Epithelial cell of proximal tubule (primary cell): ENCODE measurements around the gene FBN2. TPM values are rescaled to one million over a fixed set of nuclear protein-coding genes. Genes with fewer than 3 reads are reported as not detected.

Source experiments
- DNase-seq: peaks from one replicate; pipeline ENCODE4 v3.0.0-alpha.2; 2011; ENCODE audit warnings: low read depth
- H3K4me3 ChIP-seq: 2 replicates; pipeline ENCODE4 v1.5.1; 2011; ENCODE audit warnings: low read depth, mild to moderate bottlenecking, low read length
- total RNA-seq: library from RNA; depleted of rRNA; stranded (reverse); fragments of >200 nt; gene quantifications from 2 replicates; pipeline ENCODE4 v1.2.3, GENCODE V29; 2015
- TF ChIP-seq, protein P1 (sequence below): conservative IDR thresholded peaks from 2 replicates; pipeline ENCODE4 v1.5.1; 2012; ENCODE audit warnings: low read depth, mild to moderate bottlenecking, low read length

FBN2 gene
- total RNA-seq, 1 donor from 2014 or later, result 7.6 TPM

DNA sequence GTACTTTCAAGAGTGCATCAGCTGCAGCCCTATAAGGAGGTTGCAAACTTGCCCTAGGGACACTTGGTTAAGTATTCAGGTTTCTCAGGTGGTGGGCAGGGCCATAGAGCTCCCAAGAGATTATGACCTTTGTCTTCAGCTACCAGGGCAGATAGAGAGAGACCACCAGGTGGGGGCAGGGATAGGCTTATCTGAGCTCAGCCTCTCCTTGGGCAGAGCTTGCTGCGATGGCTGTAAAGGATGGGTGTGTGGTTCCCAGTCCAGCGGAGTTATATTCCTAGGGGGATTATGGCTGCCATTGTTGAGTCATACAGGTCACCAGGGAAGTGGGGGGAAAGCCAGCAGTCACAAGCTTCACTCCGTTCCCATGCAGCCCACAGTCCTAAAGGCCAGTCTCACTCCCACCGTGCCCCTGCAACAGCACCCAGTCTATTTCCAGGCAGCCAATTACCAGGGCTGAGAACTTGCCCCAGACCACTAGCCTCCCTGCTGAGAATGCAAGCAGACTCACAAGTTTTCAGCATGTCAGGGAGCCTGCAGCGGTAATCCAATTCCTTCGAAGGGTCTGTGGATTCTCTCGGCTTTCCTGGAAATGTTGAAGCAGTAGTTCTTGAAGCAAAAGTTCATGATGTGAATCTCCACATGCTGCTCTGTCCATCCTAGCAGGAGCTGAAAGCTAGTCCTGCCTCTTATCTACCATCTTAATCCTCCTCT lies 303.0 kb downstream of the FBN2 start:
- no peak overlapping the region for H3K4me3 ChIP-seq
- TF ChIP-seq, protein P1, sequence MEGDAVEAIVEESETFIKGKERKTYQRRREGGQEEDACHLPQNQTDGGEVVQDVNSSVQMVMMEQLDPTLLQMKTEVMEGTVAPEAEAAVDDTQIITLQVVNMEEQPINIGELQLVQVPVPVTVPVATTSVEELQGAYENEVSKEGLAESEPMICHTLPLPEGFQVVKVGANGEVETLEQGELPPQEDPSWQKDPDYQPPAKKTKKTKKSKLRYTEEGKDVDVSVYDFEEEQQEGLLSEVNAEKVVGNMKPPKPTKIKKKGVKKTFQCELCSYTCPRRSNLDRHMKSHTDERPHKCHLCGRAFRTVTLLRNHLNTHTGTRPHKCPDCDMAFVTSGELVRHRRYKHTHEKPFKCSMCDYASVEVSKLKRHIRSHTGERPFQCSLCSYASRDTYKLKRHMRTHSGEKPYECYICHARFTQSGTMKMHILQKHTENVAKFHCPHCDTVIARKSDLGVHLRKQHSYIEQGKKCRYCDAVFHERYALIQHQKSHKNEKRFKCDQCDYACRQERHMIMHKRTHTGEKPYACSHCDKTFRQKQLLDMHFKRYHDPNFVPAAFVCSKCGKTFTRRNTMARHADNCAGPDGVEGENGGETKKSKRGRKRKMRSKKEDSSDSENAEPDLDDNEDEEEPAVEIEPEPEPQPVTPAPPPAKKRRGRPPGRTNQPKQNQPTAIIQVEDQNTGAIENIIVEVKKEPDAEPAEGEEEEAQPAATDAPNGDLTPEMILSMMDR, result no peak
- no peak for DNase-seq

DNA sequence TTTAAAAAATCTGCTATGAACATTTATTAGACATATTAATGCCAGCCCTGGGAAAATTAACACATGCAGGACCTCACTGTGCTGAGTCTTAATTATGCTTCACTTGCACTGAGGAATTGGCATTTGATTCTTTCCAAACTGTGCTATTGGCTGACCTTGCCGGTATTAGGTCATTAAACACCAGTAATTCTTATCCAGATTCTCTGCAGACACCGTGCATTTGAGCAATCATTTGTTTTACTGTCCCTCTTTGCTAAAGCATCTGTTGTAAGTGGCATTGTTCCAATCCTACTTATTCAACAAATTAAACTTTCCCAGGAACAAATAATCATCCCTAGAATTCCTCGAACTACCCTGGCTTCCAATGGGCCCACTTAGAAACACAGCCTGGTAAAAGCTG lies 309.5 kb downstream of the FBN2 start:
- no peak overlapping the region for H3K4me3 ChIP-seq
- DNase-seq, result peak; percentile 65
- TF ChIP-seq, protein P1, result no peak

DNA sequence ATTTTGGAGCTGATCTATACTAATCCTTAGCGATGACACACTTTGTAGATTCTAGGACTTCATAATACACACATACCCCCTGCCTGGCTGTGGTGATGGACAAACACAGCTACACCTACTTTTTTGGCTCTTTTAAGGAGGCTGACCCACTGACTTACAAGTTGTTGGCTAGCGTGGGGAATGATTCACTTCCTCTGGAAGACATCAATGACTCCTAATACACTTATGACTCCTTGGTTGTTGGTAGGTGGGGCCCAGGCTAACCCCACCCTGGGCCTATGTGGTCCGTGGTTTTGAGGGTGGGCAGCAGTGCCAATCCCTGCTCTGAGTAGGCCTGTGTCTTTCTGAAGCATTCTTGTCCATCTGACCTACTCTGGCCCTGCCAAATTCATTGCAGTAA lies 310.0 kb downstream of the FBN2 start:
- no peak overlapping the region for H3K4me3 ChIP-seq
- TF ChIP-seq, protein P1, result no peak
- peak; percentile 67 for DNase-seq

DNA sequence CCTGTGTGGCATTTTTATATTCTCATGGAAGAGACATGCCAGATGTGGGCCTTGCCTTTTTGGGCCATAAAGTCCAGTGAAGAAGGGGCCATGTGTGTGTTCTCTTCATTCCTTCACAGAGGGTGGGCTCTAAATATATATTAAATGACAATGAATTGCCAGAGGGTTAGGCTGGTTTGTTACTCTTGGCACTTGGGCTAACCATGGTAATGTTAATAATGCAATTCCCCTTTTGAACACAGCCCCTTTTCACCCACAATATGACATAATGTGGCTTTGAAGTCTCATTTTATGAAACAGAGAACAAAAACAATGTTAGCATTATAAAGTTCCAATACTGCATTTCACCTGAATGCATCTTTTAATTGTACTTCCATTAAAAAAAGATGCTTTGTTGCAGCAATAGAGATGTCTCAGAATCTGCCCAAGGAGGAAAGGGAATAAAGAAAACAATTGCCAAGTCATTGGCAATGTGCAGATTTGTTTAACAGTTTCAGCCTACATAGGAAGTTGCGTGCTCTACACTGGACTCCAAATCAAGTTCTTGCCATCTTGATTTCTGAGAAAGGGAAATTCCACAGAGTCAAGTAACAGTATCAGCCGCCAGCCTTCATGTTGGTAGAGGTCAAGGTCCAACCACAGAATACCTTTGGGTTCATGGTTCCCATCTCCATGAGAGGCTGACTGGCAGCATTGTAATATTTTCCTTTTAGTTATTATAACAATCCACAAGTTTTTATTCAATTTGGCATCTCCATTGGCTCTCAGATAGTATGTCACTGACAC lies 312.6 kb downstream of the FBN2 start:
- DNase-seq, result no peak
- H3K4me3 ChIP-seq, result no peak overlapping the region
- TF ChIP-seq, protein P1, result no peak

DNA sequence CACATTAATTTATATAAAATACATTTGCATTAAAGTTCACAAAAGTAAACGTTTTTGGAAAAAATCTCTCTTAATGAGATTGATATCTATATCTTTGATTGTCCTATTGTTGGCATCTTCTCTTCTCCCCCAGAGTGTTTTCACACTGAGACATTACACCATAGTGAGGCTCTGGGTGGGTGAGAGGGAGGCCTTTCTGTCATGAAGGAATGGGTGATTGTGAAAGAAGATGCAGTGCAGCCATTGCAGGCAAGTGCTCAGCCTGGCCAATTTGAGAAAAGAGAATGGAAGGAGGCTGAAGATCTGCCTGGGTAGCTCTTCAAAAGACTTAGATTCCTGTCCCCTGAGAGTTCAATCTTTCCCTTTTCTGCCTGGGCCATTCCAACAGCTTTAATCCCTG lies 313.7 kb downstream of the FBN2 start:
- no peak for DNase-seq
- no peak overlapping the region for H3K4me3 ChIP-seq
- TF ChIP-seq, protein P1, result no peak

DNA sequence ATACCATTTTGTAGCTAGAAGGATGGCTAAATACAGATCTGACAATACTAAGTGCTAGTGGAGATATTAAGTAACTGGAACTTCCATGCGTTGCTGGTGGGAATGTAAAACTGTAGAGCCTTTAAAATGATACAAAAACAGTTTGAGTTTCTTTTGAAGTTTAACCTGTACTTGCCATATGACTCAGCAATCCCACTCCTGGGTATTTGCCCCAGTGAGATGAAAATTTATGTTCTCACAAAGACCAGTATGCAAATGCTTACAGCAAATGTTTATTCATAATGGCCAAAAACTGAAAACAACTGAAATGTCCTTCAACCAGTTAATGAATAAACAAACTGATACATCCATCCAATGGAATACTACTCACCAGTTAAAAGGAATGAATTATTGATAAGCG lies 317.2 kb downstream of the FBN2 start:
- DNase-seq, result no peak
- no peak overlapping the region for H3K4me3 ChIP-seq
- TF ChIP-seq, protein P1, result no peak
